ENCODE data around the gene SNX21. TPM values are rescaled to one million over a fixed set of nuclear protein-coding genes. Genes with fewer than 3 reads are reported as not detected.

Gene SNX21
- total and polyA plus RNA-seq, 9 of the 15 experiments (the other 6 are each of a cell fraction or from before 2014, with no cell fraction given), result 0.10 to 1.2 (median 0.42) TPM

- TF ChIP-seq ELF2 (CRISPR knock-in tag; IDR thresholded peaks at IDR 0.05) (no peak), JUND (IDR thresholded peaks at IDR 0.05; ENCODE audit: borderline replicate concordance, low read depth, low read length) (no peak), JUND (tag; IDR thresholded peaks at IDR 0.05; ENCODE audit: borderline replicate concordance, low read depth, low read length) (peak; percentile 39; the same call in 2 of the 3 replicates), TBL1XR1 (IDR thresholded peaks at IDR 0.05; ENCODE audit: low read length in 2 of 2) (peak in 1 of 2 experiments; percentile 77; a peak in 2 of 4 replicates), HMBOX1 (IDR thresholded peaks at IDR 0.05) (no peak), E4F1 (CRISPR knock-in tag; IDR thresholded peaks at IDR 0.05; ENCODE audit: borderline replicate concordance) (no peak), PHF8 (IDR thresholded peaks at IDR 0.05; ENCODE audit: borderline replicate concordance, low read length) (peak; percentile 97), ZNF561 (CRISPR knock-in tag; conservative IDR thresholded peaks at IDR 0.05) (no peak), TRIM24 (IDR thresholded peaks at IDR 0.05) (0 out of 4 replicates have a peak, but pooled peaks of 1 of the 2 experiments have one; percentile 19), GTF2B (IDR thresholded peaks at IDR 0.05; ENCODE audit: extremely low read depth, insufficient read length) (peak; percentile 37), PHF20 (IDR thresholded peaks at IDR 0.05; ENCODE audit: partially characterized antibody) (peak; percentile 86), MAZ (CRISPR knock-in tag; conservative IDR thresholded peaks at IDR 0.05 in 1 of 2, IDR thresholded peaks at IDR 0.05 in 1 of 2) (0 out of 4 replicates have a peak, but pooled peaks of 1 of the 2 experiments have one; percentile 32), CREM (IDR thresholded peaks at IDR 0.05; ENCODE audit: low read depth) (peak; percentile 86), ATF7 (IDR thresholded peaks at IDR 0.05) (peak; percentile 63; the same call in 1 of the 2 replicates), NFYB (IDR thresholded peaks at IDR 0.05; ENCODE audit: extremely low read depth, insufficient read length) (peak; percentile 92), SP1 (CRISPR knock-in tag; IDR thresholded peaks at IDR 0.05) (peak; percentile 72), ZNF830 (CRISPR knock-in tag; IDR thresholded peaks at IDR 0.05) (0 out of 2 replicates have a peak, but pooled peaks have one; percentile 72), SRSF7 (optimal IDR thresholded peaks at IDR 0.05; ENCODE audit: low read depth, low read length) (no peak), FOXM1 (IDR thresholded peaks at IDR 0.05; ENCODE audit: low read depth) (no peak), FOXM1 (CRISPR knock-in tag; IDR thresholded peaks at IDR 0.05; ENCODE audit: low read depth) (no peak), ESRRA (IDR thresholded peaks at IDR 0.05; ENCODE audit: borderline replicate concordance, low read depth) (no peak; the same call in 1 of the 2 replicates), SPI1 (IDR thresholded peaks at IDR 0.05; ENCODE audit: borderline replicate concordance, low read depth, low read length) (no peak), NCOA4 (IDR thresholded peaks at IDR 0.05; ENCODE audit: partially characterized antibody) (no peak), ZBTB17 (CRISPR knock-in tag; IDR thresholded peaks at IDR 0.05) (no peak)
- TF ChIP-seq, protein P1, sequence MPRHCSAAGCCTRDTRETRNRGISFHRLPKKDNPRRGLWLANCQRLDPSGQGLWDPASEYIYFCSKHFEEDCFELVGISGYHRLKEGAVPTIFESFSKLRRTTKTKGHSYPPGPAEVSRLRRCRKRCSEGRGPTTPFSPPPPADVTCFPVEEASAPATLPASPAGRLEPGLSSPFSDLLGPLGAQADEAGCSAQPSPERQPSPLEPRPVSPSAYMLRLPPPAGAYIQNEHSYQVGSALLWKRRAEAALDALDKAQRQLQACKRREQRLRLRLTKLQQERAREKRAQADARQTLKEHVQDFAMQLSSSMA (CRISPR knock-in tag; IDR thresholded peaks at IDR 0.05), result no peak
These were observed 47.6 kb downstream of the SNX21 start, which contains the start of gene ZSWIM1 (continued) for GRCh38 chr20:45880988-45881788.
